Keratinocyte (primary cell): ENCODE data around the gene NAGA. TPM values are rescaled to one million over a fixed set of nuclear protein-coding genes. Genes with fewer than 3 reads are reported as not detected.
A peak's percentile ranks its signal among the peaks of the same experiment; 100 is the strongest.
"Not testable (repeated sequence)": the region's sequence is repeated elsewhere in the genome, so short reads cannot be mapped to it uniquely, and the experiment has no call there.

ENCODE experiments used
- DNase-seq: peaks from one replicate; pipeline ENCODE4 v3.0.0-alpha.2; 2011; ENCODE audit warnings: low read depth, missing footprints, low spot score
- FAIRE-seq: peaks from 2 replicates; lab custom pipeline; 2011; peaks lifted over from hg19 to GRCh38; lab: Jason Lieb, UNC
- H2AFZ ChIP-seq: 2 replicates; pipeline ENCODE4 v1.6.0; 2012; ENCODE audit warnings: low read length, control low read depth, inconsistent platforms; ENCODE audit not compliant: control insufficient read depth
- H3K27ac ChIP-seq: 2 replicates; pipeline ENCODE4 v1.5.1; 2011; ENCODE audit warnings: low read length; ENCODE audit not compliant: control insufficient read depth, insufficient read depth
- H3K27me3 ChIP-seq: 3 replicates; pipeline ENCODE4 v1.6.0; 2011; ENCODE audit warnings: low read length; ENCODE audit not compliant: control insufficient read depth, insufficient read depth; ENCODE audit errors: extremely low read depth
- H3K36me3 ChIP-seq, 2 experiments: 2 replicates in 1 of 2; 3 replicates in 1 of 2; pipeline ENCODE4 v1.5.1; 2011; ENCODE audit warnings: low read length in 2 of 2, mild to moderate bottlenecking in 1 of 2; ENCODE audit not compliant: control insufficient read depth in 2 of 2, insufficient read depth in 2 of 2; ENCODE audit errors: extremely low read depth in 1 of 2
- H3K4me1 ChIP-seq: 3 replicates; pipeline ENCODE4 v1.5.1; 2011; ENCODE audit warnings: low read length; ENCODE audit not compliant: control insufficient read depth, insufficient read depth; ENCODE audit errors: extremely low read depth
- H3K4me2 ChIP-seq: 3 replicates; pipeline ENCODE4 v1.6.0; 2011; ENCODE audit warnings: low read depth, low read length; ENCODE audit not compliant: control insufficient read depth, insufficient read depth; ENCODE audit errors: extremely low read depth
- H3K4me3 ChIP-seq, 3 experiments: fragments of 200-600 bp in 1 of 3; sonication (generic) in 1 of 3; 2 replicates in 2 of 3; 3 replicates in 1 of 3; pipeline ENCODE4 v1.5.1; 2011 to 2016; ENCODE audit warnings: low read length in 3 of 3, mild to moderate bottlenecking in 3 of 3, control low read depth in 2 of 3, inconsistent platforms in 1 of 3, low read depth in 1 of 3, mixed read lengths in 1 of 3, mixed run types in 1 of 3, moderate library complexity in 1 of 3; ENCODE audit not compliant: control insufficient read depth in 2 of 3, insufficient read depth in 2 of 3; ENCODE audit errors: extremely low read depth in 1 of 3
- H3K79me2 ChIP-seq: 2 replicates; pipeline ENCODE4 v1.6.0; 2012; ENCODE audit warnings: low read length; ENCODE audit not compliant: control insufficient read depth, insufficient read depth
- H3K9ac ChIP-seq: 3 replicates; pipeline ENCODE4 v1.6.0; 2011; ENCODE audit warnings: low read length; ENCODE audit not compliant: control insufficient read depth, insufficient read depth; ENCODE audit errors: extremely low read depth
- H3K9me1 ChIP-seq: 3 replicates; pipeline ENCODE4 v1.6.0; 2011; ENCODE audit warnings: low read length; ENCODE audit not compliant: control insufficient read depth, insufficient read depth; ENCODE audit errors: extremely low read depth
- H3K9me3 ChIP-seq: 2 replicates; pipeline ENCODE4 v1.5.1; 2012; ENCODE audit warnings: low read depth, low read length; ENCODE audit not compliant: control insufficient read depth
- H4K20me1 ChIP-seq: 3 replicates; pipeline ENCODE4 v1.6.0; 2011; ENCODE audit warnings: low read length; ENCODE audit not compliant: control insufficient read depth, insufficient read depth; ENCODE audit errors: extremely low read depth
- CTCF ChIP-seq, 3 experiments: IDR thresholded peaks in 1 of 3; conservative IDR thresholded peaks in 1 of 3; optimal IDR thresholded peaks in 1 of 3; 2 replicates in 2 of 3; 3 replicates in 1 of 3; pipeline versions ENCODE3 to v1.5.1; 2011; ENCODE audit warnings: low read length in 3 of 3, mild to moderate bottlenecking in 3 of 3, moderate library complexity in 2 of 3, control low read depth in 1 of 3, inconsistent platforms in 1 of 3; ENCODE audit not compliant: insufficient read depth in 2 of 3; ENCODE audit errors: extremely low read depth in 1 of 3
- EZH2 ChIP-seq: IDR thresholded peaks from one replicate; pipeline ENCODE4 v1.6.1; 2012; ENCODE audit warnings: inconsistent platforms, mild to moderate bottlenecking, low read length, moderate library complexity
- dilution Hi-C: fragments of 300-500 bp; cut with MboI; formaldehyde crosslinking; loops from one replicate; pipeline ENCODE4 v1.7.0; 2020; ENCODE audit warnings: low sequenced_read_pairs; ENCODE audit not compliant: extremely low pct_ligation_motif_present
- polyA plus RNA-seq, 5 experiments: library from polyadenylated mRNA; depleted of rRNA in 3 of 5; stranded (reverse) in 3 of 5; stranded (forward) in 1 of 5; unstranded in 1 of 5; fragments of >200 nt; gene quantifications; 1 replicate in 1 of 5; 2 replicates in 3 of 5; 3 replicates in 1 of 5; pipeline versions ENCODE4 v1.2.1 to v1.2.3, GENCODE V29; 2011 to 2012; ENCODE audit warnings: missing spikeins in 2 of 5, low read depth in 1 of 5, low replicate concordance in 1 of 5

NAGA gene
- polyA plus RNA-seq, 1 donor (not counting 4 experiments of a cell fraction or from before 2014, with no cell fraction given) = 17.0 TPM

GRCh38 chr22:42073621-42074041 lies 3.0 kb upstream of the NAGA start:
- peaks cover 0 to 2% of the 10 kb centered on the region in 2 experiments for H3K36me3 ChIP-seq
- H3K4me2 ChIP-seq = peak overlapping the region; percentile 66
- no peaks in the 10 kb centered on the region for H3K9me1 ChIP-seq
- peak overlapping the region; percentile 72 for H3K9ac ChIP-seq
- TF ChIP-seq EZH2 (no peak), CTCF (optimal IDR thresholded peaks at IDR 0.05 in 1 of 3, IDR thresholded peaks at IDR 0.05 in 1 of 3, conservative IDR thresholded peaks at IDR 0.05 in 1 of 3; ENCODE audit: extremely low read depth in 1 of 3, insufficient read depth in 2 of 3, low read length in 3 of 3) (no peak)
- H3K27ac ChIP-seq = no peak overlapping the region
- no peaks in the 10 kb centered on the region for H4K20me1 ChIP-seq
- peaks cover 3% of the 10 kb centered on the region for H3K9me3 ChIP-seq
- peak overlapping the region in 1 of 3 experiments; percentile 44 for H3K4me3 ChIP-seq
- H2AFZ ChIP-seq = no peak overlapping the region
- FAIRE-seq (no peak), DNase-seq (no peak)
- dilution Hi-C loops = no loop called here
- H3K79me2 ChIP-seq = peaks cover 3% of the 10 kb centered on the region
- no peaks in the 10 kb centered on the region for H3K27me3 ChIP-seq
- peaks cover 17% of the 10 kb centered on the region for H3K4me1 ChIP-seq

GRCh38 chr22:42072606-42073330 lies 2.2 kb upstream of the NAGA start:
- Histone ChIP-seq H4K20me1 (no peaks in the 10 kb centered on the region), H3K79me2 (peaks cover 3% of the 10 kb centered on the region), H3K9me3 (peaks cover 3% of the 10 kb centered on the region), H3K27me3 (no peaks in the 10 kb centered on the region), H3K4me2 (no peak overlapping the region), H3K4me3 (no peak overlapping the region), H3K9me1 (no peaks in the 10 kb centered on the region), H2AFZ (no peak overlapping the region), H3K9ac (no peak overlapping the region), H3K36me3 (peaks cover 2 to 4% of the 10 kb centered on the region in 2 experiments), H3K27ac (no peak overlapping the region), H3K4me1 (peaks cover 16% of the 10 kb centered on the region)
- DNase-seq (no peak), FAIRE-seq (no peak)
- TF ChIP-seq EZH2 = no peak
- TF ChIP-seq CTCF (optimal IDR thresholded peaks at IDR 0.05 in 1 of 3, IDR thresholded peaks at IDR 0.05 in 1 of 3, conservative IDR thresholded peaks at IDR 0.05 in 1 of 3; ENCODE audit: extremely low read depth in 1 of 3, insufficient read depth in 2 of 3, low read length in 3 of 3) = no peak
- dilution Hi-C loops = no loop called here

GRCh38 chr22:42071508-42071907 lies 896 bp upstream of the NAGA start:
- dilution Hi-C loops, H3K9me3 ChIP-seq, H2AFZ ChIP-seq, H3K9me1 ChIP-seq, H3K79me2 ChIP-seq, DNase-seq, H3K27me3 ChIP-seq, FAIRE-seq, H3K27ac ChIP-seq, H4K20me1 ChIP-seq: not testable (repeated sequence)
- H3K4me2 ChIP-seq = peak overlapping the region; percentile 99
- peak overlapping the region; percentile 76 for H3K9ac ChIP-seq
- H3K4me1 ChIP-seq = peaks cover 16% of the 10 kb centered on the region
- H3K4me3 ChIP-seq = peak overlapping the region in 2 of 3 experiments; percentile 79 to 84
- H3K36me3 ChIP-seq = peaks cover 7 to 12% of the 10 kb centered on the region in 2 experiments
